HG03095 (cell line): ENCODE results near the gene RBFOX1.

Source experiments
- ATAC-seq: cut with Tn5 transposase; IDR thresholded peaks from one replicate; pipeline ENCODE4 v1.9.1; 2021; ENCODE audit warnings: moderate library complexity; ENCODE audit not compliant: unreplicated experiment

The RBFOX1 gene

DNA sequence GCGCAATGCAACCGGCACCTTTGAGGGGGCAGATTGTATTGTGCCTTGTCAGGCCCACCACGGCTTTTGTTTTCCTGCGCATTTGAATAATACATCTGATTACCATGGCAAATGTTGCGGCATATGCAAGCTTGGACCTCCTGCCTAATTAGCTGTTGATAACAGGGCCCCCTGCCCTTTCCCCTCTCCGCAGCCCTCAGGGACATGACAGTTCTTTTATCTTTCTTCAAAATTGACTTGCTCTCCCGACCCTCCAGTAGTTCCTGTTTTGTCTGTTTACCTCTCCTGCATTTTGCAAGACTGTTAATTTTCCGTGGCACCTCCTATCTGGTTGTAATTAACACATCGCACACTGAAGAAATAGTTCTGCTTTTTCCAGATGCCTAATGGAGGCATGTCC is 86.8 kb downstream of the RBFOX1 start:
- ATAC-seq = no peak

DNA sequence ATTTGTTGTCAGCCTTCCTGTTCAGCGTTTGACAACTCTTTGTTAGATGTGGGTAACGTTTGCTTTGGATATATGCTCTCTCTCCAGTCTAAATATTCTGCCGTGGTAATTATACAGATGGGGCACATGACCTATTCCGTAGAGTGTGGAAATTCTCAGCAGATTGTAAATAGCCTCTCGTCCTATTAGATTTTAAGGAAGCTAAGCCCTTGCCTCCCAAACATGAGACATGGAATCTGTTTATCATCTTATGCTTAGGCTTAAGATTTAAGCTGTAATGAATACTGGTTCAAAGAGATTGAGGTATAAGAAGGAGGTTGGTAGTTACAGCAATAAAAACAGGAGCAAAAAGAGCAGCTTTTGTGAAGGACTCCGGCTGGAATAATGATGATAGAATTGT is 87.4 kb downstream of the RBFOX1 start:
- ATAC-seq = no peak

DNA sequence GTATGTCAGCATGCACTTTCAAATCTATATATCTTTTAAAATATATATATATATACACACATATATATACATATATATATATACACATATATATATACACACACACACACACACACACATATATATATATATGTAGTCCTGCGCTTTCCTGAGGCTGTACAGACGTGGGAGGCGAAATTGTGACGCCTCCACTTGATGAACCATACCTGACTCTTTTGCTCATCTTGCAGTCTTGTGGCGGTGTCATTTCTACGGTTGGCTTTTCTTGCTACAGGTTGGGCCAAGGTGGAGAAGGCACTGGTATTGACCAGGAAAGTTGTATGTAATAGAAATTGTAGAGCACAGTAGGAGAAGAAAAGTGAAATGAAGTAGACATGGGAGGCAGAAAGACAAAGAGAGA is 88.2 kb downstream of the RBFOX1 start:
- no peak for ATAC-seq

DNA sequence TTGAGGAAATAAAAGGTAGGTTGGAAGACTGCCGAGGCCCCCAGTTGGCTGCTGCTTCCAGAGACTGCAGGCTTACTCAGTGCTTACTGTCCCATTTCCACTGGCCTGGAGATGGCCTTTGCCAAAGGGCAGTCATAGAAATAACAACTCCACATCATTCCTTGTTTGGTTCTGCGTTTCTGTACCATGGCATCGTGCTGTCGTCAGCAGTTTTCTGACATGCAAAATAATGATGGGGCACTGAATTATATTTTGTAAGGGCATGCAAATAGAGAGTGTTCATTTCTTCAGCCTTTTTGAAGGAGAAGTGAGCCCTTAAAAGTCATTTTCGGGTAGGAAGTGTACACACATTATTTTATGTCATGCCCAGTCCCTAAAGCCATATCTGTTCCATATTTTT is 88.9 kb downstream of the RBFOX1 start:
- ATAC-seq = no peak

DNA sequence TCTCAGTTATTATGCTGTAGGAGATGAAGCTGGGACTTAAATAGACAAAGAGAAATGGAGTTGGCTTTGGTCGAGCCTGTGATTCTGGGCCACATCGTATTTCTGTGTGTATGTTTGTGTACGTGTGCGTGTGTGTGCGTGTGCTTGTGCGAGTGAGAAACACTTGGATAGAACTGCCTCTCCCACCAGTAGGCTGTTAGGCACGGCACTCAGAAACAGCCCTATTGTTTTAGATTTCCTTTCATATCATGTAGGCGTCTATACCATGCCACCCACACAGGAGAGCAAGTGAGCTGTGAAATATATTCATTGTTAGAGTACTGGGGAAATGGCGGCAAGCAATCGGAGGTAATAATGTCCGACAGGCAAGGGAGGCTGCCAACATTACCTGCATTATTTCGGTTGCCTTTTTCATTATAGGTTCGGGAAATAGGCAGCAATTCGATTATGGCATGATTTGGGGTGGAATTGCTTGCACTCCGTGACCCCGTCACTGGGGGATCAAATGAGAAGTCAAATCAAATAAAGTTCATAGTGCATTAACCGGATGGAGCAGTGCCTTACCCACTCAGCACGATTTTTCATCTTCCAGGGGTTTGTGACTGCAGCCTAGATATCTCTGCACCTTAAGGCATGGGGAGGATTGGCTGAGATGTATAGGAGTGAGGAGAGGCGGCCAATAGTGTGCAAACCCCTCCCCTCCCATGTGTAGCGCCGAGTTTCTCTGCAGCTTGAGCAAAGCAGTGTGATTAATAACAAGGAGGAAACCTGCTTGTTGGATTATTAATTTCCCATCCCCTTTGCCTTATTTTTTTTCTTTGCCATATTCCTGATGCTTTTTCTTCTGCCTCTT is 89.6 kb downstream of the RBFOX1 start:
- ATAC-seq = no peak

DNA sequence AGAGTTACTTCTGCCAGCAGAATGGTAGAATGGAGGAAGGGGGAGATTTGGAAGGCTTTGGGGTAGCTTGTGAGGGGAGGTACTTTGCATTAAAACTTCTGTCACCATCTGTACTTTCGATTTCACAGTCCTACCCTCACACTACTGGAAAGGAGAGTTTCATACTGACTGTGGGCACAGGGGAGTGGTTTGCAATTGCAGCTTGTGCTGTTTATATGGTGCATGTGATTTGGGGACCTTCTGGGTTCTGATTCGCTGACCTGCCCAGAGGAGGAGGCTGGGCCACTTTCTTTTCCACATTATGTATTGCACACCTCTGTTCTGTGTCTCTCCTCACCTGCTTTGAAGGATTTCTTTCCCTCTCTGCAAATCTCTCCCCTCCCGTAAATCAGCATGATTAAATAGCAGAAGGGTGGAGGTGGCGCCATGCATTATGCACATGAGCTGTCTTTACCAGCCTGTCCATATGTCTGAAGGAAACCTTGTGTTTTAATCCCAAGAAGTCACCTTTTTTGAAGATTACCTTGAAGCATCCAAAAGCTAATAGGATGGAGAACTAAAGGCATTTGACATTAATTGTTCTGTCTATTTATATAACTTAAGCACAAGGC is 90.9 kb downstream of the RBFOX1 start:
- no peak for ATAC-seq

DNA sequence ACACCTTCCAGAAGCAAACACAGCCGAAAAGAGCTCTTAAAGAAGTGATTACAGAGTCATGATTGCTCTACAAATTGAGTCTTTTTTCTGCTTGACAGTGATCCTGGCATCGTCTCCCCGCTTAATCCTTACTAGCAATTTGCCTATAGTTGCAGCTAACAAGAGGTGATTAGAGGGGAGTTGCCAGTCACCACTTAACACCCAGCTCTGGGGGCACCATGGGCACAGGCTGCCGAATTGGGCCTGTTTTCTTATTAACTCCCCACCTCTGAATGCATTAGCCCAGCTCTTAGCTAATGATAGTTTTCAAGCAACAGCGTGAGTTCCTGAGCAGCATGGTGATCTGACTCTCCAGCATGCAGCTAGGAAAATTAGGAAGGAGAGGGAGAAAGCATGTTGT is 93.5 kb downstream of the RBFOX1 start:
- ATAC-seq = no peak

DNA sequence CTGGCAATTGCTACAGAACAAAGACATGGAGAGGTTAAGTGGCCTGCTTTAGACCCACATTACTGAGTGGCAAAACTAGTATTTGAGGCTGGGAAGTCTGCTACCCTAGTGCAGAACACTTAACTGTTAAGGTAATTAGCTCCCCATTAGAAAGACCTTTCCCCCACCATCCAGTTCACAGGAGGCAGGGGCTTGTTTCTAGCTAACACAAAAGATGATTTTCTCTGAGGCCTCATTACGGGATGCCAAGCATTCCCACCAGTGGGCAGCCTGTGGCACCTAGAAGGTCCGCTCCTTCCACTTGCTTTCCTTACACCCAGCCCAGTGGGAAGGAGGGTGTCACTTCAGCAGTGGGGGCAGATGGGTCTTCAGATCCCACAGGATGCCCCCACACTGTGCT is 99.1 kb downstream of the RBFOX1 start:
- ATAC-seq = no peak

DNA sequence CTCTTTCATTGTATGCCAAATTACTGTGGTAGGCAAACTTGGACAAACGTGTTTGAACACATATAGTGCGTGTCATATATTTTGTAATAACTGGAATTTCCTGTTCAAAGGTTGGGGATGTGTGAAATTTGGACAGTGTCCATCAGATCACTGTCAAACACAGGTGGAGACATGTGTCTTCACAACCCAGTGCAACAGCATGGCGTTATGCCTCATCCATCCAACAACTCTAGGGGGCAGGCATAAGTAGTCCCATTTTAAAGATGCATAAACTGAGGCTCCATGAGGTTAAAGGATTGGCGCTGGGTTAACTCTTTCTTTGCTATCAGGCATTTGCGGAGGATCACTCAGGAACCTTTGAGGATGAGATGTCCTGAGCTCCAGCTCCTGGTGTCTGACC is 103.7 kb downstream of the RBFOX1 start:
- ATAC-seq = no peak

DNA sequence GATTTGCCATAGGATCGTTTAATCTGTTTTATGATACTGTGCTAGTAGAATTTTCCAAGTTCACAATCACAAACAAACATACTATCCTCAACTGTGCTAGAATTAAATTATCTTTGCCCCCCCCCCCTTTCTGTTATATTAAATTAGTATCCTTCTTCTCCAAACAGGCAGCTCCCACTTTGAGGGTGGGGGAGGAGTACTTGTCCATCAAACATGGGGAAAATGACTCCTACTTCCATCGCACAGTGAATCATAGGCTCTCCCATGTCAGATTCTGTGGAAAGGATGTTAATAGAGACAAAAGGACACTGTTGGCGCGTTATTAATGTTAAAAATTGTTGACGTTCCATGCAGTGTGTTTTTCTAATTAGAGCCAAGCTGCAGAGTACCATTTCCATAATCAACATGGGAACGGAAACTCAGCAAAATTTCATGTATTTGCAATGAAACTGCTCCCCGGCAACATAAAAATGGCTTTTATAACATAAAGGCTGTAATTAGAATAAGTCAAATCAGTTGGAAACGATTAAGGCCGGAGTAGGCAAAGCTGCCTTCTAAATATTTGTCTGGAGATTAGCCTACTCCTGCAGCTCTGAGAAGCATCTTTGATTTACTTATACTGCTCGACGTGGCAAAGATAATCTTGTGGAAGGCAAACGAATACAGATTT is 104.6 kb downstream of the RBFOX1 start:
- ATAC-seq = no peak

DNA sequence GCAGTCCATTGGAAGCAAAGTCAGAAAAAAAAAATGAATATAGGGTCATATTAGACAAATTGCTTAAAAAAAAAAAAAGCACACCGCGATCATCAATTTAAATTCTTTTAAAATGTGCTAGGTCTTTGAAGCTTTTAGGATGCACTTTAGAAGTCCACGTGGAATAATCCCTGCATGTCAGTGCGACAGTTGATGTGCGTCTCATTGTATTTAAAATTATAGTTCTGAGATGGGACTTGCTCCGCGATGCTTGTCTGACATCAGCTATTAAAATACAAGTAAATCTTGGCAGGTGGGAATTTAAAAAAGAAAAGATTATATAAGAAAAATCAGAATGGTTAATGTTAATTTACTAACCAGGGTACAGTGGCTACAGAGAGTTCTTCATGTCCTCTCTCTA is 105.2 kb downstream of the RBFOX1 start:
- ATAC-seq = no peak

DNA sequence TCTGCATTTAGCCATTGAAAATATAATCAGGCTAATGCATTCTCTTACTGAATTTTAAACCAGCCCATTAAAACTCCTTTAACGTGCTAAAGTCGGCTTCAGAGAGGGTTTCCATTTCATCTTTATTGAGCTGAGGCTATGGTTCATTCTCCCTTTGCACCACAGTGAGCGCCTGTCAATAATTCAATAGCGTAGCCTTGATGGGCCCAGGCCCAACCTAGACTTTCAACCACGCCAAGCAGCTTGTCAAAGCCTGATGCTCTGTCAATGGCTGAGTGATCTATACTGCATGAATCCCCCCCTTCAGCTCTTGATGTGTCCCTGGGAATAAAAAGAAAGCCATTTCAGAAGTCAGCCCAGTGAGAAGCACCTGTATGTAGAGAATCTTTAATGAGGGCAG is 106.0 kb downstream of the RBFOX1 start:
- ATAC-seq = no peak

DNA sequence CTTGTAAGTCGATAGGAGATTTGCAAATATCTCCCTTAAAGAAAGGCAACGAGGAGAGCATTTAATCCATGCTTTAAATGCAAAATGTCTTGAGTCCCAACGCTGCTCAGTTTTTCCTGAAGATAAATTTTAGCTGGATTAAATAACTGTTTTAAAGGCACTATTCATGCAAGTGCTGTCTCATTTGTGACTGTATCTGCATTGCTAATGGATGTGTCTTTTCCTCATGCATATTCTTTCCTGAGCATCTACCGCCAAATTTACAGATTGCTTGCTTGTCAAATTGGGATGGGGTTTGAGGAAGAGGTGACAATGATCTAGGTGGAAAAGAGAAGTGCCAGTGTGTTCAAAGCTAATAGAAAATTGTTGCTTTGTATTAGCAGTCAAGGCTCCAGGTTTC is 106.9 kb downstream of the RBFOX1 start:
- no peak for ATAC-seq

DNA sequence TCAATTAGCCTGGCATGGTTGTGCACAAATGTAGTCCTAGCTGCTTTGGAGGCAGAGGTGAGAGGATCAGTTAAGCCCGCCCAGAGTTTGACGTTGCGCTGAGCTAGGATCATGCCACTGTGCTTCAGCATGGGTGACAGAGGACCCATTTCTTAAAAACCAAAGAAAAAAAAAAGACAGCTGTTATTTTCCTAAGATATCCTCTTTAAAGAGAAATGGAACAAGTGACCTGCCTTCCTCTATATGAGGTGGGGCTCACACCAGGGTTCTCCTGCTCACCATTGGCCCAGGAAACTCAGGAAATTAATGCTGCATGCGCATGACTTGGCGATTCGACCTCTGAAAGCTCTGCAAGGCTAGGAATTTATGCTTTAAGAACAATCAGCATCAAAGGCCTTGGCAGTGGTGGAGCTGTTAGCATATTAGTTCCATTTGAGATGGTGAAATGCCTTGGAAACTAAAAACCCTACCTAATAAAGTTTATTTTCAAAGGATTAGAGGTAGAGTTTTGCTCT is 108.3 kb downstream of the RBFOX1 start:
- ATAC-seq = no peak

DNA sequence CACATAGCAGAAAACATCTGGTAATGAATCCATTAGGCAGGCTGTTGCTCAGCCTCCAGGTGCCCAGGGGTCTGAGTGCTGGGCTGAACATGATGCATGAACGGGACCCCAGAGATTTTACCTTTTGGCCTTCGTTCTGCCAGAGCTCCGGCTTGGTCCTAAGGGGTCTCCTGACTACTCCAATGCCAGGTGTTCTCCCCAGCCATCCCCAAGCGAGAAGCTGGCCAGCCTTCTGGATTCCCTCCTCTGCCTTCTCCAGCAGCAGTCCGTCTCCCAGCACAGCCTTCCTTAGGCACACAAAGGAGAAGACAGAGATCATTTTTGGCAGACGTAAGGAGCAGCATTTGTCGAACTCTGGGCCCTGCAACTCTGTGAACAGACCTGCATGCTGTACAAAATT is 109.4 kb downstream of the RBFOX1 start:
- ATAC-seq = no peak

DNA sequence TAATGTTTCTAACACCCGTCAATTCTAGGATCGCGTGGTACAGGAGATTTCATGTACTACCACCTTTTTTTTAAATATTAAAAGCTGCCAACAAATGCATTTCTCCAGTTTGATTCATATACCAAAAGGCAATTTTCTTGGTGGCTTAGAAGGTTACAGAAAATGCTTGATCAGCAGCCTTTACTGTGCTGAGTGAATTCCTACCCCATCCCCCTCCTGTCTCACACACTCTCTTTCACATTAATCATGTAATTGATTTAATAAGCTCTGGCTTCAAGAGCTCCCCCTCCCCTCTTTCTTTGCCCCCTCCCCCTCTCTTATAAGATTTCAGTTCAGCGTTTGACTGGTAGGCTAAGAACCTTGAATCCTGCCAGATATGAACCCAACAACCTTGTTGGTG is 110.5 kb downstream of the RBFOX1 start:
- ATAC-seq = no peak

DNA sequence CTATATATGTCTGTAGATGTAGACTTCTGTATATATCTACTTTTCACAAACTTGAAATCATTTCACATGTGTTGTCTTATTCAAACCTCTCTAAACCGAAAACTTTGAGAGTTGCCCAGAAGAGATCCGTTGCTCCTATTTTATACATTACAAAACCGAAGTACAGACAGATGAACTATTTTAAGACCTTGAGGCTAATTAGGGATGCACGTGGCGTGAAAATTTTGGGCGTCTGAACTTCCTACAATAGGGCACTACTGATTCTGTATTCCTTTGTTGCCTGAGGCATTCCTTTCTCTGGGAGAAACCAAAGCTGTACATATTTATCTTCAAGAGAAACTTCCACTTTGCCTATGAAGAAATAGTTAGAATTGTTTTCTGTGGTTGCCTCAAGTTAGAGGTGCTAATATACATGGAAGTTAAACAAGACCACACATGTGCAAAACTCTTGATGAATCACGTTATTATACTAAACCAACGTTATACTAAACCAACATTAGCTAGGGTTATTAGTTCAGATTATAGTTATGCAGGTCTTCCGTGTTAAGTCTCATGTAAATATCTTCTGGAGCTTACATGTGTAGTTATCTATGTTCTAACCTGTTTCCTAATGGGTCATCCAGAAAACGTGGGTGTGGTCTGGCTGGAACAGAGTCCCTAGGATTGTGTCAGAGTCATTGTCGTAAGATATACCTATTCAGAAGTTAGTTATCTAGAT is 111.2 kb downstream of the RBFOX1 start:
- ATAC-seq = no peak

DNA sequence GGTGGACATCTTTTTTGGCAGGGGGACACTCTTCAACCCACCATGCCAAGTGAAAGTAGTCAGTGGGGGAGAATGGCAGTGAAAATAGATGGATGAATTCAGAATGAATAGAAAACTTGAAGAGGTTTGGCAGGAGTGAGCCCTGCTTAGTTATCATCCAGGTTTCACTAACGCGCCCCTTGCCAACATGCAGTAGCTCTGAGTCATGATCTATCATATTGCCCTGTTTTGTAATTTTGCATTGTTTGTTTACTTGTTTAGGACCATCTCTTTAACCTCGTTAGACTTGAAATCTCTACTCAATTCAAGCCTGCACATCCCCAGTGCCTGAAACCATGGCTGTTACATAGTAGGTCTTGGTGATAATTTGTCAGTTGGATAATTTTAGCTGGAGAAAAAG is 116.7 kb downstream of the RBFOX1 start:
- no peak for ATAC-seq

DNA sequence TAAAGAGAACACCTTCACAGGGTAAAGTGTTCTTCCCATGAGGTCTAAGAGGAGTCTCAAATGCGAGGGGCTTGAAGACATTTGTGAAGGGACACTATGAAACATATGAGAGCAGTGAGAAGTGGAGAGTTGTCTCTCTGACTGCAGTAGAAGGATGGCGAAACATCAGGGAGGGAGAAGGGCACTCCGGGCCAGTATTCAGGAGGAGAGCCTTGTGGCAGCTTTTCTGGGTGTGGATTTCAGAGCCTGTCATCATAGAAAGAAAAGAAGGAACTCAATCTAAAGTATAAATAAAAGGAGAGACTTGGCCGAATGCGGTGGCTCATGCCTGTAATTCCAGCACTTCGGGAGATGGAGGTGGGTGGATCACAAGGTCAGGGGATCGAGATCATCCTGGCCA is 117.2 kb downstream of the RBFOX1 start:
- no peak for ATAC-seq

DNA sequence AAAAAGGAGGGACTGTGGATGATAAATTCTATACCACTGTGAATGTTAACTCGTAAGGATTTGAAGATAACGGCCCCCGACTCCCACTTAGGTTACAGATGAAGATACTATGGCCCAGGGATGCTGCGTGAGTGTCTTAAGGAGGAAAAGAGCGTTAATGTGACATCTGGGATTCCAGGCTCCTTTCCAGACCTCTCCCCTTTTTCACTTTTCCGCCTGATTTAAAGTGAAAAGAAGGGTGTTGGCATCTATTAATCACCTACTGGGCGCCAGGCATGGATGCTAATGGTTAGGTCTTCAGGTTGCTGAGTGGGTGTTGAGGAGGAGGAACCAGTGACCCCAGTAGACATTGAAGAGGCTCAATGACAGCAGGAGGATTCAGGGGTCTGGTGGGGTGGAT is 117.8 kb downstream of the RBFOX1 start:
- ATAC-seq = no peak

DNA sequence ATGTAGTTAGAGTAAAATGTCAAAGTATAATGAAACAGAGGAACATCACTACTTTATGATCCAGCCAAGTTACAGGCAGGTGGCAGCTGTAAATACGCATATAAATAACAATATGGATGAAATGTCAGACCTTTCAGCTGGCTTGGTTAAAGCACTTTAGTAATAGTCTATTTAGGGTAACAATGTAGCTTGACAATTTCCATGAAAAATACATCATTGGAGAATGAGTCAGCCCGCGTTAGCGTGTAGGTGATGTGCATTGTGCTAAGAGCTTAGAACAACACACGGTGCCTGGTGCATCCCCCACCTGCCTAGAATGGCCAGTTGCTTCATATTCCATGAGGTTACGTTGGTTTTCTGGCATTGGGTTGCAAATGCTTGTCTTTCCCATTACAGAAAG is 119.4 kb downstream of the RBFOX1 start:
- ATAC-seq = no peak
